Fibroblast of the aortic adventitia (primary cell): ENCODE measurements around the gene FAM210A. TPM values are rescaled to one million over a fixed set of nuclear protein-coding genes. Genes with fewer than 3 reads are reported as not detected.

Source experiments
- DNase-seq: peaks from one replicate; pipeline ENCODE4 v3.0.0-alpha.2; 2010; ENCODE audit warnings: low read depth
- H3K4me3 ChIP-seq: 2 replicates; pipeline ENCODE4 v1.5.1; 2011; ENCODE audit warnings: low read depth, mild to moderate bottlenecking, control low read depth, low read length, moderate library complexity
- small RNA-seq: library from RNA; depleted of rRNA; stranded (forward); fragments of <200 nt; gene quantifications from one replicate; pipeline ENCODE3, GENCODE V24; 2012
- total RNA-seq: library from RNA; depleted of rRNA; stranded (reverse); fragments of >200 nt; gene quantifications from 2 replicates; pipeline ENCODE4 v1.2.3, GENCODE V29; 2012; ENCODE audit warnings: low replicate concordance
- TF ChIP-seq, protein P1 (sequence below): IDR thresholded peaks from 2 replicates; pipeline ENCODE4 v1.5.1; 2011; ENCODE audit warnings: mild to moderate bottlenecking, low read length, control low read depth, inconsistent platforms; ENCODE audit not compliant: insufficient read depth

The FAM210A gene
- total RNA-seq, 1 donor: 24.5 TPM

DNA sequence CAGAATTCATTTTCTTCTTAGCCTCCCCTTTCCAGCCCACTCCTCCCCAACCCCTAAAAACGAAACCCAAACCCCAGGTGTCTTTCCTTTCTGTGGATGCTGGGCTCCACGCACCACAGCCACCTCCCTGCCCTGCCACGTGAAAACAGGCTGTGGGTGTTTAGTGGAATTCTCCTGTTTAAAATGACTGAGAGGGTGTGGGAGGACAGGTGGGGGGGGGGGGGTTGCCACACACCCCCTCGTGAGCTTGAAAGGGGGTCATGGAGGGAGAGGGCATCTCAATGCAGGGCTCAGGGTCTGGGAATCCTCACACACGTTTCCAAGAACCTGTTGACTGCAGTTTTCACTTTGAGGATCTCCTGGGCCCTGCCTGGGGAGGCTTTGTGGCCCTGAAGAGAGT lies 110.3 kb downstream of the FAM210A start:
- TF ChIP-seq, protein P1, sequence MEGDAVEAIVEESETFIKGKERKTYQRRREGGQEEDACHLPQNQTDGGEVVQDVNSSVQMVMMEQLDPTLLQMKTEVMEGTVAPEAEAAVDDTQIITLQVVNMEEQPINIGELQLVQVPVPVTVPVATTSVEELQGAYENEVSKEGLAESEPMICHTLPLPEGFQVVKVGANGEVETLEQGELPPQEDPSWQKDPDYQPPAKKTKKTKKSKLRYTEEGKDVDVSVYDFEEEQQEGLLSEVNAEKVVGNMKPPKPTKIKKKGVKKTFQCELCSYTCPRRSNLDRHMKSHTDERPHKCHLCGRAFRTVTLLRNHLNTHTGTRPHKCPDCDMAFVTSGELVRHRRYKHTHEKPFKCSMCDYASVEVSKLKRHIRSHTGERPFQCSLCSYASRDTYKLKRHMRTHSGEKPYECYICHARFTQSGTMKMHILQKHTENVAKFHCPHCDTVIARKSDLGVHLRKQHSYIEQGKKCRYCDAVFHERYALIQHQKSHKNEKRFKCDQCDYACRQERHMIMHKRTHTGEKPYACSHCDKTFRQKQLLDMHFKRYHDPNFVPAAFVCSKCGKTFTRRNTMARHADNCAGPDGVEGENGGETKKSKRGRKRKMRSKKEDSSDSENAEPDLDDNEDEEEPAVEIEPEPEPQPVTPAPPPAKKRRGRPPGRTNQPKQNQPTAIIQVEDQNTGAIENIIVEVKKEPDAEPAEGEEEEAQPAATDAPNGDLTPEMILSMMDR: no peak
- no peak overlapping the region for H3K4me3 ChIP-seq
- DNase-seq: no peak

DNA sequence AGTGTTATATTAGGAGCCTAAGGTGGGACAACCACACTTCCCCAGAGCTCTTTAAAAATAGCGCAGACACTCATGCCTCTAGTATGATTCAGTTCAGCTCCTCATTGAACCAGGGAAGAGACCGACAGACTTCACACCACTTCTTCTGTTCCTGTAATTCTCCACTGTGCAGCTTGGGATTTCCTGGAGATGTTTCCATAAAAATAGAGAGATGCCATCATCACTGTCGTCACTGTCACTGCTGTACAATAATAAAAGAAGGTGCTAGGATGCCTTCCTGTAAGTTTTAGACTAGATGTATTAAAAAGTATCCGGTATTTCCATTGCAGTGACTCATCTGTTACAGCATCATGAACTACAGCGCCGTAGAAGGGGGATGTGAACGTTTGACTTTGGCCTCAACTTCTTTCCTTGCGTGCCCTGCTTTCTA lies 110.9 kb downstream of the FAM210A start:
- DNase-seq: no peak
- no peak overlapping the region for H3K4me3 ChIP-seq
- TF ChIP-seq, protein P1: no peak

DNA sequence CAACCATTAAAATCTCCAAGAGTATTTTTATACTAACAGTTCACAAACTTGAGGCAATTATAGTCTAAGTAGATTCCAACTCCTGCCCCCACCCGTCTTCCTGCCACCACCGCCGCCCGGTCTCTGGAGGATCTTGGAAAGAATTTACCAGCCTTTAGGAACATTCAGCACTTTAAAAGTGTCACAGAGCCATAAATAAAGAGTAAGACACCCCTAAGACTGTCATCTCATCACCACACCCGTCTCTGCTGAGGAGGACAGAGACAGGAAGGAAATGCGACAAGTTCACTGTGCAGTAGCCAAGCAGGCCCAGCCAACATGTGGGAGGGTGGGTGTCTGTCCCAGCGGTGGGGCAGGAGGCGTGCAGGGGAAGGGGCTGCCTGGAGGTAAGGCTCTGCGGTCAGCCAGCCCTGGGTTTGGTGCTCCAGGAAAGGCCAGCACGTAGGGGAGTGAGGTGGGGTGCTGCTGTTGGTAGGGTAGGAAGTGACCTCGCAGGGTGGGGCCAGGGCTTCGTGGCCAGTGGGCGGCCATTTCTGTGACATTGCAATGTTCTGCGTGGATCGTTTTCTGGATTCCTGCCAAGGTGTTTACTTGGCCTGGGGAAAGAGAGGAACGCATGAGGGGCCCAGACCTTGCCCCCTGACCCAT lies 111.6 kb downstream of the FAM210A start:
- DNase-seq: no peak
- TF ChIP-seq, protein P1: no peak

DNA sequence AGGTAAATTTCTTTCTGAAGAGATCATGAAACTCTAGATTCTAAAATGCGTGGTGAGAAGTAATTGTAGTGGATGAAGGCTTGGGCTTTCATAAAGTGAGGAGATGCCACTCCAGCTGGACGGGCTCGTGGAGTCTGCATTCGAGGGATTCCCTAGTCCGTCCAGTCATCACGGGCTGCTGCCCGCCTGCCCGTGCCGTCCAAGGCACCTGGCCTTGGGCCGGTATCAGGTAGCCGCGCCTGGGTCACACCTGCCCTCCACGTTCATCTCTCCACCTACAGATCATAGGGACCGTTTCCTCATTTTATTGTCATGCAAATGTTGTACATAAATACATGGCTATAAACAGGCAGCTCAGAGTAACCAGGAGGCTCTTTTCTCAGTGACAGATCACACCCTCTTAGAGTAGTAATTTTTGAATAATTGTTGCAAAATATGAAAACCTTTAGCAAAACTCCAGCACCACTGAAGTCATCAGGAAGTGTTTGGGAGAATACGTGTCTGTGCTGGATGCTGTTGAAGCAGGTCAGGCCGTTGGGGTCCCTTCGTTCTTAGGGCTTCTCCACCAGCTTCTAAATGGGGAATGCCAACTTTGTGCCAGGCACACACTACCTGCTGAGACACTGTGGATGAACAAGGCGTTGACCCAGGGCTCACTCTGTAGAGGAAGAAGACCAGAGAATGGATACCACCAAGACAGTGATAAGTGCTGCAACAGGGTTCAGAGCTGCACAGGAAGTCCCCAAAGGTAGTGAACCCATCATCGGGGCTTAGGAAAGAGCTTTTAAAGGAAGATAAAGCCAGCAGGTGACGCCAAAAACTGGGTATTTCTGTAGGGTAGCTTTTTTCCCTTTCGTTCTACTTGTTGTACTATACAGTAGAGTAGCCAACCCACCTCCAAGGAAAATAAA lies 112.5 kb downstream of the FAM210A start:
- H3K4me3 ChIP-seq: no peak overlapping the region
- TF ChIP-seq, protein P1: no peak
- DNase-seq: no peak

More for the DNA sequence above, 111.6 kb downstream of the FAM210A start:
- no peak overlapping the region for H3K4me3 ChIP-seq

Small RNAs within 50 kb of the gene (small RNA-seq; reads per million reads assigned to genes)
- gene AP001525.1 (not detected), gene RN7SL362P (not detected)

Other genes with a start within 250 kb of the FAM210A start
- 30.0 and 65.0 TPM in 2 replicates for gene RNMT, start 115 bp upstream of the FAM210A start, total RNA-seq
- gene MC5R, start 97.6 kb upstream of the FAM210A start, total RNA-seq: not detected in 2 replicates
- gene MC2R, start 189.0 kb upstream of the FAM210A start, total RNA-seq: not detected in 2 replicates